ENCODE results near the gene MAGEF1. TPM values are rescaled to one million over a fixed set of nuclear protein-coding genes. Genes with fewer than 3 reads are reported as not detected.
"Not testable (repeated sequence)": the region's sequence is repeated elsewhere in the genome, so short reads cannot be mapped to it uniquely, and the experiment has no call there.

MAGEF1 gene
- total RNA-seq, 1 experiment from 2014 or later: 30.3 TPM

GRCh38 chr3:184733971-184734608 is 22.2 kb upstream of the MAGEF1 start:
- H3K9me3 ChIP-seq: no peaks in the 10 kb centered on the region
- no peaks in the 10 kb centered on the region for H3K27me3 ChIP-seq
- no peak for DNase-seq
- no peaks in the 10 kb centered on the region; the same call in 1 of the 2 replicates for H3K36me3 ChIP-seq
- H3K4me3 ChIP-seq: no peak overlapping the region

- DNase-seq: no peak
- H3K4me3 ChIP-seq: no peak overlapping the region
- H3K27me3 ChIP-seq: no peaks in the 10 kb centered on the region
- H3K36me3 ChIP-seq: no peaks in the 10 kb centered on the region
- no peaks in the 10 kb centered on the region for H3K9me3 ChIP-seq
Measured at GRCh38 chr3:184733181-184733580, 21.3 kb upstream of the MAGEF1 start.

GRCh38 chr3:184731786-184732537 is 20.1 kb upstream of the MAGEF1 start:
- Histone ChIP-seq H3K4me3 (no peak overlapping the region), H3K36me3 (no peaks in the 10 kb centered on the region), H3K27me3 (no peaks in the 10 kb centered on the region), H3K9me3 (no peaks in the 10 kb centered on the region)
- DNase-seq: no peak

GRCh38 chr3:184730924-184731323 is 19.1 kb upstream of the MAGEF1 start:
- no peaks in the 10 kb centered on the region for H3K27me3 ChIP-seq
- no peak for DNase-seq
- no peak overlapping the region for H3K4me3 ChIP-seq
- no peaks in the 10 kb centered on the region for H3K36me3 ChIP-seq
- H3K9me3 ChIP-seq: no peaks in the 10 kb centered on the region

- not testable (repeated sequence) for DNase-seq, H3K36me3 ChIP-seq, H3K9me3 ChIP-seq, H3K27me3 ChIP-seq, H3K4me3 ChIP-seq
Measured at GRCh38 chr3:184729154-184729553, 17.3 kb upstream of the MAGEF1 start.

GRCh38 chr3:184728010-184728527 is 16.2 kb upstream of the MAGEF1 start:
- no peaks in the 10 kb centered on the region for H3K36me3 ChIP-seq
- no peak for DNase-seq
- no peak overlapping the region for H3K4me3 ChIP-seq
- no peaks in the 10 kb centered on the region for H3K27me3 ChIP-seq
- no peaks in the 10 kb centered on the region for H3K9me3 ChIP-seq

GRCh38 chr3:184727357-184728009 is 15.6 kb upstream of the MAGEF1 start:
- no peak overlapping the region for H3K4me3 ChIP-seq
- no peaks in the 10 kb centered on the region for H3K9me3 ChIP-seq
- peak; percentile 58 for DNase-seq
- H3K36me3 ChIP-seq: no peaks in the 10 kb centered on the region
- H3K27me3 ChIP-seq: no peaks in the 10 kb centered on the region

GRCh38 chr3:184726497-184726896 is 14.6 kb upstream of the MAGEF1 start:
- Histone ChIP-seq H3K36me3 (no peaks in the 10 kb centered on the region), H3K4me3 (no peak overlapping the region), H3K27me3 (no peaks in the 10 kb centered on the region), H3K9me3 (no peaks in the 10 kb centered on the region)
- DNase-seq: no peak

- Histone ChIP-seq H3K4me3 (no peak overlapping the region), H3K27me3 (no peaks in the 10 kb centered on the region), H3K36me3 (no peaks in the 10 kb centered on the region), H3K9me3 (no peaks in the 10 kb centered on the region)
- no peak for DNase-seq
Measured at GRCh38 chr3:184725176-184725719, 13.4 kb upstream of the MAGEF1 start.

GRCh38 chr3:184724699-184725098 is 12.8 kb upstream of the MAGEF1 start:
- no peaks in the 10 kb centered on the region for H3K36me3 ChIP-seq
- H3K4me3 ChIP-seq: no peak overlapping the region
- no peaks in the 10 kb centered on the region for H3K9me3 ChIP-seq
- no peak for DNase-seq
- no peaks in the 10 kb centered on the region for H3K27me3 ChIP-seq

- no peaks in the 10 kb centered on the region for H3K27me3 ChIP-seq
- no peaks in the 10 kb centered on the region for H3K9me3 ChIP-seq
- H3K36me3 ChIP-seq: no peaks in the 10 kb centered on the region
- no peak for DNase-seq
- no peak overlapping the region for H3K4me3 ChIP-seq
Measured at GRCh38 chr3:184719709-184720108, 7.8 kb upstream of the MAGEF1 start.

GRCh38 chr3:184718431-184718830 is 6.6 kb upstream of the MAGEF1 start:
- Histone ChIP-seq H3K9me3 (no peaks in the 10 kb centered on the region), H3K36me3 (no peaks in the 10 kb centered on the region), H3K4me3 (no peak overlapping the region), H3K27me3 (no peaks in the 10 kb centered on the region)
- no peak for DNase-seq

GRCh38 chr3:184717399-184717983 is 5.6 kb upstream of the MAGEF1 start:
- Histone ChIP-seq H3K36me3 (no peaks in the 10 kb centered on the region), H3K9me3 (no peaks in the 10 kb centered on the region), H3K4me3 (no peak overlapping the region), H3K27me3 (no peaks in the 10 kb centered on the region)
- DNase-seq: no peak

- no peak overlapping the region for H3K4me3 ChIP-seq
- no peaks in the 10 kb centered on the region for H3K36me3 ChIP-seq
- H3K9me3 ChIP-seq: no peaks in the 10 kb centered on the region
- H3K27me3 ChIP-seq: no peaks in the 10 kb centered on the region
- peak; percentile 60 for DNase-seq
Measured at GRCh38 chr3:184716622-184717398, 4.9 kb upstream of the MAGEF1 start.

- Histone ChIP-seq H3K36me3 (no peaks in the 10 kb centered on the region), H3K9me3 (no peaks in the 10 kb centered on the region), H3K27me3 (no peaks in the 10 kb centered on the region), H3K4me3 (no peak overlapping the region)
- DNase-seq: no peak
Measured at GRCh38 chr3:184715943-184716621, 4.2 kb upstream of the MAGEF1 start.

- DNase-seq: no peak
- Histone ChIP-seq H3K36me3 (peaks cover 18% of the 10 kb centered on the region), H3K9me3 (no peaks in the 10 kb centered on the region), H3K4me3 (no peak overlapping the region), H3K27me3 (no peaks in the 10 kb centered on the region)
Measured at GRCh38 chr3:184713521-184713920, 1.7 kb upstream of the MAGEF1 start.
